Measurements from ENCODE around the gene PRDM16.

DNA sequence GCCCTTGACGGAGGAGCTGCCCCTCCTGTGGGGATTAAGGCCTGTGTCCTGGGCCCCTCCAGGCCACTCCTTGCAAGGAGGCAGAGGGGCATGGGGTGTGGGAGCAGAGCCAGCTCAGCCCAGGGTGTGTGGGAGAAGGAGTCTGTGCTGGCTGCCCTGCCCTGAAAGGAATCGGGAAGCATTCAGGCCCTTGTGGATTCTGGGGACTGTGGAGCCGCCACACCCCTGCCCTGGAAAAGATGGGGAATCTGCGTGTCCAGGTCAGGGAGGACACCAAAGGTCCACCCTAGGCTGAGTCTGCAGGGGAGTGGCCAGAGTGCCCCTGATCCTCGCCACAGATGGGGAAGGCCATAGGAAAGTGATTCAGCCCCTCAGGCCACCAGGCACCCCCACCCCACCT is 16.5 kb upstream of the PRDM16 start:
- TF ChIP-seq, protein P1, sequence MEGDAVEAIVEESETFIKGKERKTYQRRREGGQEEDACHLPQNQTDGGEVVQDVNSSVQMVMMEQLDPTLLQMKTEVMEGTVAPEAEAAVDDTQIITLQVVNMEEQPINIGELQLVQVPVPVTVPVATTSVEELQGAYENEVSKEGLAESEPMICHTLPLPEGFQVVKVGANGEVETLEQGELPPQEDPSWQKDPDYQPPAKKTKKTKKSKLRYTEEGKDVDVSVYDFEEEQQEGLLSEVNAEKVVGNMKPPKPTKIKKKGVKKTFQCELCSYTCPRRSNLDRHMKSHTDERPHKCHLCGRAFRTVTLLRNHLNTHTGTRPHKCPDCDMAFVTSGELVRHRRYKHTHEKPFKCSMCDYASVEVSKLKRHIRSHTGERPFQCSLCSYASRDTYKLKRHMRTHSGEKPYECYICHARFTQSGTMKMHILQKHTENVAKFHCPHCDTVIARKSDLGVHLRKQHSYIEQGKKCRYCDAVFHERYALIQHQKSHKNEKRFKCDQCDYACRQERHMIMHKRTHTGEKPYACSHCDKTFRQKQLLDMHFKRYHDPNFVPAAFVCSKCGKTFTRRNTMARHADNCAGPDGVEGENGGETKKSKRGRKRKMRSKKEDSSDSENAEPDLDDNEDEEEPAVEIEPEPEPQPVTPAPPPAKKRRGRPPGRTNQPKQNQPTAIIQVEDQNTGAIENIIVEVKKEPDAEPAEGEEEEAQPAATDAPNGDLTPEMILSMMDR (IDR thresholded peaks at IDR 0.05): no peak
- TF ChIP-seq, protein P2, sequence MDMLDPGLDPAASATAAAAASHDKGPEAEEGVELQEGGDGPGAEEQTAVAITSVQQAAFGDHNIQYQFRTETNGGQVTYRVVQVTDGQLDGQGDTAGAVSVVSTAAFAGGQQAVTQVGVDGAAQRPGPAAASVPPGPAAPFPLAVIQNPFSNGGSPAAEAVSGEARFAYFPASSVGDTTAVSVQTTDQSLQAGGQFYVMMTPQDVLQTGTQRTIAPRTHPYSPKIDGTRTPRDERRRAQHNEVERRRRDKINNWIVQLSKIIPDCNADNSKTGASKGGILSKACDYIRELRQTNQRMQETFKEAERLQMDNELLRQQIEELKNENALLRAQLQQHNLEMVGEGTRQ (IDR thresholded peaks at IDR 0.05): no peak
- TF ChIP-seq RCOR1 (IDR thresholded peaks at IDR 0.05; ENCODE audit: low read depth, low read length) (no peak), EP300 (IDR thresholded peaks at IDR 0.05) (no peak)

All from A549 (cell line).